HG02678 (cell line): Measurements from ENCODE around the gene SCN1B.
"Not testable (repeated sequence)": the region's sequence is repeated elsewhere in the genome, so short reads cannot be mapped to it uniquely, and the experiment has no call there.

ENCODE experiments used
- ATAC-seq: cut with Tn5 transposase; IDR thresholded peaks from one replicate; pipeline ENCODE4 v1.9.1; 2021; ENCODE audit warnings: mild to moderate bottlenecking, moderate library complexity; ENCODE audit not compliant: unreplicated experiment

Gene SCN1B

DNA sequence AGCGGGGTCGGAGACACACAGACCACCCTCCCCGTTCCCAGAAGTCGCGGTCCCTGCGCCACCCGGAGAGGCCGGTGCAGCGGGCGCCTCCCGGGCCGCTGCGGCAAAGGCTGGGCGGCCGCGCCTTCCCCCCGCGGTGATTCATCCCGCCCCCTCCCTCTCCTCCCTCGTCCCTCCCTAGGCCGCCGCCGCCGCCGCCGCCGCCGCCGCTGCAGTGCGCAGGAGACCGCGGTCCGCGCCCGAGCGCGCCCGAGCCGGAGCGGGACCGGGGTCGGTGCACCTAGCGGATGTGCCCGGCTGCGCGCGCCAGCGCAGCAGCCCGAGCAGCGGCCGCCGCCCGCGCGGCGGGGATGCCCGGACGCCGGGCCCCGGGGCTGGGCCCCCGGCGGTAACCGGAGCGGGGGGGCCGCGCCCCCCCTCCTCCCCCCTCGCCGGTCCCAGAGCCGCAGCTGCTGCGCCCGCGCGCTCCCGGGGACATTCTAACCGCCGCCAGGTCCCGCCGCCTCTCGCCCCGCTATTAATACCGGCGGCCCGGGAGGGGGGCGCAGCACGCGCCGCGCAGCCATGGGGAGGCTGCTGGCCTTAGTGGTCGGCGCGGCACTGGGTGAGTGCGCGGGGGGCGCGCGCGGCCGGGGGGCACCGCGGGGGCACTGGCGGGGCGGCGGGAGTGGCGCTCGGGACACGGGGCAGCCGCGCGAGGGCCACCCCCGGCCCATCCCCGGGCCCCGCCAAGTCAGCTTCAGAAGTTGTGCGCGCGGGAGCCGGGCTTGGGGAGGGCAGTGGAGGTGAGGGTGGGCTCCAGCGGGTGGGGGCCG is at the start of gene SCN1B:
TSS of gene SCN1B (plus strand) at position 214 of the 815 bp plus-strand sequence. CDS start at position 565, 351 bp downstream.
- ATAC-seq, result no peak

DNA sequence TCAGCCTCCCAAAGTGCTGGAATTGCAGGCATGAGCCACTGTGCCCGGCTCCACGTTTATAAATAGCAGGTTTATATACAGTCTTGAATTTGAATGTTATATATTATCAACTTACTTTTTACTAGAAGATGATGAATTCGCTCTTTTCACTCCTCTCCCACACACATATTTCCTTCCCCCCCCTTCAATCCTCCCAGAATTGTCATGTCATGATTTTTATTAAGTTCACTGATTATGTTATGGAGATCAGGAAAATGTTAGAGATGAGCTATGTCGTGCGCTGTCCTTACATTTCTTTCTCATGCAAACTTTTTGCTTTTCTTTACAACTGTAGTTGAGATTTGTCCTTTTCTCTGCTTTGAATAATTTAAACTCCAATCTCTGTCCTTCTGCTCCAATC is 48.0 kb upstream of the SCN1B start:
- no peak for ATAC-seq

DNA sequence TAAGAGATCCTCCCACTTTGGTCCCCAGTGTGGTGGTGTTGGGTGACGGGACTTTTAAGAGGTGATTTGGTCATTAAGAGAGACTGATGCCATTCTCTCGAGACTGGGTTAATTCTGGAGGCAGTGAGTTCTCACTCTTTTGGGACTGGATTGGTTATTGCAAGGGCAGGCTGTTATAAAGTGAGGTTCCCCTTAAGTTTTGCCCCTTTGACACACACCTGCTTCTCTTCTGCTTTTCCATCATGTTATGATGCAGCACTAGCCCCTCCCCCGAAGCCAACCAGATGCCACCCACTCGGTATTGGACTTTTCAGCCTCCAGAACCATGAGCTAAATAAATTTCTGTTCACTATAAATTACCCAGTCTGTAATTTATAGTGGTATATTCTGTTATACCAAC is 46.5 kb upstream of the SCN1B start:
- no peak for ATAC-seq

DNA sequence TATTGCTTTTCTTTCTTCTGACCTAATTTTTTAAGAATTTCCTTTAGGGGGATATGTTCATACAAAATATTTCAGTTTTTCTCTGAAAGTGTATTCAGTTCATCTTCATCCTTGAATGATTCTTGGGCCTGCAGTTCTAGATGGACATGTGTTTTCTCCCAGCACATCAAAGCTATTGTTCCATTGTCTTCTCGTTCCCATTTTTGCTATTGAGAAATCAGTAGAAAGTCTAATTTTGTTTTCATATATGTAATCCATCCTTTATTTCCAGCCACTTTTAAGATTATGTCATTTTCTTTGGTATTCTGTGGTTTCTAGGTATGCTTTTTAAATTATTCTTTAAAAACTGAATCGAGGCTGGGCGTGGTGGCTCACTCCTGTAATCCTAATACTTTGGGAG is 46.0 kb upstream of the SCN1B start:
- ATAC-seq, result no peak

DNA sequence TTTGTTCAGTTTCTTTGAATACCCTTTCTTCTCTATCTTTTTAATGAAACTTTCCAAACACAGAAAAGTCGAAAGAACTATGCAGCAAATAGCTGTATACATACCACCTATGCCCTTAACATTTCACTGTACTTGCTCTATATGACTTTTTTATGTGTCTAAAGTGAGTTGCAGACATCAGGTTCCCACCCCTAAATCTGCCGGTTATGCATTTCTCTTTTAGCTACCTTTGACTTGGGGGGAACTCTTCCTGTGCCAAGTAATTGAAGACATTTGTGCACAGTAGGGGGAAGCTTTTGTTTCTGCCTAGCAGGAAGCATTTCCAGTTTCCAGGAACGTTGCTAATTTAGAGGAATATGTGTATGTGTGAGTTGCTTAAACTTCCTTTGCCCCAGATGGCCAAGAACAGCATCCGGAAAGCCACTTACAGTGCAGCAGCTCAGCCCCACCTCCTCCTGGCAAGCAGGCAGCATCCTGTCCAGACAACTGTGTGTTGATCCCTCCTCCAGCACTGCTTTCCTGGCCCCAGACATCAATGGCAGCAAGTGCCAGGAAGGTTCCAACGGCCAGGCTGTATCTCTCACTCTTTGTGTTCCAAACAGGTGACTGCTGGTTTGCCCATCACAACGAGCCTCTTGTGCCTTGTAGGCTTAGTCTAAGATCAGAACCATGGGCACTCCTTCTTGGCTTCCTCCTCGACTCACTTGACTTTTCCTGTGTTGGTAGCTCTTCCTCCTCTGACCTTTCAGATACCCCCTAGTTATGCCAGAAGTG is 44.8 kb upstream of the SCN1B start:
- ATAC-seq, result no peak

DNA sequence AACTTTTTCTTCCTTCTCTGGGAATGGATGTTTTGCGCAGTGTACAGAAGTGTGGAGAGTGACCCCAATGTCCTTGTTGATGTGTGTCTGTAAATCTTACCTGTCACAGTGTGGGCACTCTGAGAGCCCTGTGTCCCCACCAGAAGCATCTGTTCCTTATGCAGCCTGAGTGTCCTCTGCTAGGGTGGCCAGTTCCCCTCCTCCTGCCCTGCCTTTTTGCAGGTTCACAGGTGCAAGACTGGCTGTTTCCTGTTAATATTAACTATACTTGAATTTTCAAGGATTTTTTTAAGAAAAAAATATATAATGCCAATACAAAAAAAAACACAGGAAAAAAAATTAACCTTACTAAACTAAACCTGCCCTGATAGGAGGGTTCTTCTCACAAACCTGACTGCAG is 42.2 kb upstream of the SCN1B start:
- ATAC-seq, result no peak

DNA sequence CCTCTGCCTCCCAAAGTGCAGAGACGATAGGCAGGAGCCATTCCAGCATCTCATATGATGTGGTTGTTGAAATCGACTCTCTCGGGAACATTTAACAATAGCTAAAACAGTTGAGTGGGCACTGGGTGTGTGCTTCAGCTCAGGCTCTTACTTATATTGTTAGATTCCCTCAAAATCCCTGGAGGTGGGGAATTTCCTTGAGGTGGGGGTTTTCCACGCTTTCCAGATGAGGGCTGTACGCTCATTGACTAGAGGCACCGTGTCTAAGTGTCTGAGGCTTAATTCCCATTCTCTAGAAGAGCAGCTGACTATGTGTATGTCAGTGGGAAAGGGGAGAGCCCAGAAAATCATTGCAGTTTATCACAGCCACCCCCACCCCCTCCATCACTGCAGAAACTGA is 41.0 kb upstream of the SCN1B start:
- no peak for ATAC-seq

DNA sequence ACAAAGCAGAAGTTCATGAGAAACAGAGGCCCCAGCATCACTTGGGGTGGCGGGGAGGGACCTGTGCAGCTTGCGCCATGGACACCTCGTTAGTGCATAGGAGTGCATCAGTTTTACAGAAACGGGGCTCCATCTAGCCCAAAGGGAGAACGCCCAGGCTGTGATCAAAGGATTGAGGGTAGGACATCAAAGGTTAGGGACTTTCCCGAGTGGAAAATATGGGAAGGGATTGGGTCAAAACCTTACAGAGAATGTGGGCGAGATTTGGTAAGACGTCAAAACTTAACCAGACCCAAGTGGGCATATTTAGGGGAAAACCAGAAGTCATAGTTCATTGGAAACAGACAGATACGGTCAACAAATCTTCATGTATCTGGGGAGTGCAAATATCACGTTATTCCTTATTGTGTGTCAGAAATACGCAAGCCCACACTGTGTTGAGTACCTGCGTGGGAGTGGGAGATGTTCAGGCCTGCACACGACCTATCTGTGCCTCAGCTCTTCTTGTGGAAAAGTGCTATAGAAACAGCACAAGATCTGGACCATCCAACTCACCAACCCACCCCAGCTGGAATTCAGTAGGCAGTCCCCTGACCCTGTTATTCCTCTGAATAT is 39.6 kb upstream of the SCN1B start:
- ATAC-seq, result no peak

DNA sequence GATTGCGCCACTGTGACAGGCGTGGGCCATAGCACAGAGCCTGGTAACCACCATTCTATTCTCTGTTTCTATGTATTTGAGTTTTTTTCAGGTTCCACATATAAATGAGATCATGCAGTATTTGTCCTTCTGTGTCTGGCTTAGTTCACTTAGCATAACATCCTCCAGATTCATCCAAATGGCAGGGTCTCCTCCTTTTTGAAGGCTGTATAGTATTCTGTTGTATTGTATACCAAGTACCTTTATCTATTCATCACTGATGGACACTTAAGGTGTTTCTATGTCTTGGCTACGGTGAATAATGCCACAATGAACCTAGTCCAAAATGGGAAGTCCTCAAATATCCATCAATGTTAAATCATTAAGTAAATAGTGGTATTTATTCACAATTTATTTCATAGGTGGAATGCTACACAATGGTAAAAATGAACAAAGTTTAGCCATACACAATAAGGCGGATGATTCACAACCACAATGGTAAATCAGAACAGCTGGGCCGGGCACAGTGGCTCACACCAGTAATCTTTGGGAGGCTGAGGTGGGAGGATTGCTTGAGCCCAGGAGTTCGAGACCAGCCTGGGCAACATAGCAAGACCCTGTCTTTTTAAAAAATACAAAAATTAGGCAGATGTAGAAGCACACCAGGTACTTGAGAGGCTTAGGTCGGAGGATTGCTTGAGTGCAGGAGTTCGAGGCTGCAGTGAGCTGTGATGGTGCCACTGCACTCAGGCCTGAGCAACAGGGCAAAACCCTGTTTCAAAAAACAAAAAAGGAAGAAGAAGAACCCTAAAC is 38.5 kb upstream of the SCN1B start:
- ATAC-seq, result no peak

DNA sequence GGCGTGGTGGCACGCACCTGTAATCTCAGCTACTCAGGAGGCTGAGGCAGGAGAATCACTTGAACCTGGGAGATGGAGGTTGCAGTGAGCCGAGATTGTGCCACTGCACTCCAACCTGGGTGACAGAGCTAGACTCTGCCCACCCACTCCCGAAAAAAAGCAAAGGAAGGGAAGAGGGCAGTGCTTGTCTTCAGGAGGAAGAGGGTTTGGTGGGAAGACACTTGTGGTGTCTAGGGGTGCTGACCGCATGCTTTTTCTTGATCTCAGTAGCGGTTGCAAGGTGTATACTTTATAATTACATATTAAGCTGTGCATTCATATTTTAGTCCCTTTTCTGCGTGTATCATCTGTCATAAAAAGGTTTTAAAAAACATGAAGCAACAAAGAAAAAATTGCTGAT is 37.7 kb upstream of the SCN1B start:
- not testable (repeated sequence) for ATAC-seq

DNA sequence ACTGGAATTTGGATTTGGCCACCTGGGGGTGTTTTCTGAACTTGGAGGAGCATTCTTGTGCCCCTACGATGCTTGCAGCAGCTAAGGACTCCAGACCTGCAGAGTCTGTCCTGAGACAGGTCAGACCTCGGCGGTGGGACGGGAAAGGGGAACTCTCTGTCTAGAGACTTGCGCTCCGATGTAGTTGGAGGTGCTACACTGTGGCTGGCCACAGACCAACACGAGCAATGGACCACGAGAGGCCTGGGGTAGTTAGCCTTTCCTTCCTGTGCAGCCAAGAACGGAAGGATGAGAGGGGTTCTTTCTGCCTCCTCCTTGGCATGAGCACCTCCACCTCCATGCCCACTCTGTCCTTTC is 36.0 kb upstream of the SCN1B start:
- ATAC-seq, result no peak

DNA sequence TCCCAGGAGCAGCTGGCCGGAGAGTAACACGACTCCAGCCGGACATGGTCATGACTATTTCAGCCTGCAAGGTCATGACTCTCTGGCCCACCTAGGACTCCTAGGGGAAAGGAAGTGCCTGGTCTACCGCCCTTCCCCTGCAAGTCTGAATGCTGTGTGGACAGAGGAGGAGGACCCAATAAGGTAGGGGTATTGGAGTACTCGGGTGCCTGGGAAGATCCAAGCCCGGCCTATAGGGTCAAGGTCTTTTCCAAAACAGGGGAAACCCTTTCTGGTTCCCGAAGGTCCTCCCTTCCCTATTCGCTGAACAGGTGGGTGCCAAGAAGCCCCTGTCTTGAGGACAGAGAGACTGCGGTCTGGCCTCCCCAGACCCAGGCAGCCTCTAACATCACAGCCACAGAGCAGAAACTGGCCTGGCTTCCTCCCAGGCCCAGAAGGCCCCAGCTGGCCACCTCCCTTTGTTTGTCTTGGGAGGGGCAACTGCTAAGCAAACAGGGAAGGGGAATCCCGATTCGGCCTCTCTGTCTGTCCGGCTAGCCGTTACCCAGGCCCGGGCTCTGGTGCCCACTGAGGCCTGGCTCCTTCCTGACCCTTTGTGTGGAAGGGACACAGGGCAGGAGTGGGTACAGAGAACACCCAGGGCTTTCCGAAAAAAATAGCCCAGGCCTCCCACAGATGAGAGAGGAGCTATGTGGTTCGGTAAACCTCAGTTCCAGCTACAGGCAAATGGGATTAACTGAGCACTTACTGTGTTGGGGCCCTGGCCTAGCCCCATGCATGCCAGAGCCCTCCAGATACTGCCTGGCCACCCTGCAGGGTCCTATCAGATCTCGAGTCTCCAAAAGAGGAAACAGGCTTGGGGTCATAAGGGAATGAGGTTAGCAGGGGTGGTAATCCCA is 35.4 kb upstream of the SCN1B start:
- ATAC-seq, result no peak

DNA sequence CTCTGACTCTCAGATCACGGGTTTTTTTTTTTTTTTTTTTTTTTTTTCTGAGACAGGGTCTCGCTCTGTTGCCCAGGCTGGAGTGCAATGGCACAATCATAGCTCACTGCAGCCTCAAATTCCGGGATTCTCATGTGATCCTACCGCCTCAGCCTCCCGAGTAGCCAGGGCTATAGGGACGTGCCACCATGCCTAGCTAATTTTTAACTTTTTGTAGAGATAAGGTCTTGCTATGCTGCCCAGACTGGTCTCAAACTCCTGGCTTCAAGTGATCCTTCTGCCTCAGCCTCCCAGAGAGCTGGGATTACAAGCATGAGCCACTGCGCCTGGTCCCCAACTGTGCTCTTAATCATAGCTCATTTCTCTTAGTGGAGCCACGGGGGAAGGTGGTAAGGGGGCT is 34.7 kb upstream of the SCN1B start:
- no peak for ATAC-seq

DNA sequence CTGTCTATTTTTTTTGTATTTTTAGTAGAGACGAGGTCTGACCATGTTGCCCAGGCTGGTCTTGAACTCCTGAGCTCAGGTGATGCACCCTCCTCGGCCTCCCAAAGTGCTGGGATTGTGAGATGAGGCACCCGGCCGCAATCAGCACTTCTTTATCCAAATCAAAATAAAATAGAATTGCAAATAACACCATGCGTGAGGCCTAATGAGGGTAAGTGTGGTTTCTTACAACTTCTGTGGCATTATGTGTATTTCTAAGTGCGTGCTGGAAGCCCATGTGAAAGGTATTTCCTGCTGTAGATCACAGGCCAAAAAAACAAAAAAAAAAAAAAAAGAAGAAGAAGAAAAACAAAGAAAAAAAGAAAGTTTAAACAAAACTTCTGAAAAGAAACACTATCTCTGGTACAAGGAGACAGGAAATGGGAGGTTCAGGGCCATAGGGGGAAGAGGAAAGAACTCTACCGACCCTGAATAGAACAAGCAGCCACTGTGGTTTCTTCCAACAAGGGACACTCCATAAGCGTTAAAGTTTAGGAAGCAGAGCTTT is 33.1 kb upstream of the SCN1B start:
- ATAC-seq, result no peak

DNA sequence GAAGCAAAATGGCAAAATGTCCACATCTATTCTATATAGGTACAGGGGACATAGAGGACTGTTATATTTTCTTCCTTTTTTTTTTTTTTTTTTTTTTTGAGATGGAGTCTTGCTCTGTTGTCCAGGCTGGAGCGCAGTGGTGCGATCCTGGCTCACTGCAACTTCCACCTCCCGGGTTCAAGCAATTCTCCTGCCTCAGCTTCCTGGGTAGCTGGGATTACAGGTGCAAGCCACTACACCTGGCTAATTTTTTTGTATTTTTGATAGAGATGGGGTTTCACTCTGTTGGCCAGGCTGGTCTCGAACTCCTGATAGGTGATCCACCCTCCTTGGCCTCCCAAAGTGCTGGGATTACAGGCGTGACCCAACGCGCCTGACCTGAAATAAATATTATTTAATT is 32.0 kb upstream of the SCN1B start:
- ATAC-seq, result not testable (repeated sequence)

DNA sequence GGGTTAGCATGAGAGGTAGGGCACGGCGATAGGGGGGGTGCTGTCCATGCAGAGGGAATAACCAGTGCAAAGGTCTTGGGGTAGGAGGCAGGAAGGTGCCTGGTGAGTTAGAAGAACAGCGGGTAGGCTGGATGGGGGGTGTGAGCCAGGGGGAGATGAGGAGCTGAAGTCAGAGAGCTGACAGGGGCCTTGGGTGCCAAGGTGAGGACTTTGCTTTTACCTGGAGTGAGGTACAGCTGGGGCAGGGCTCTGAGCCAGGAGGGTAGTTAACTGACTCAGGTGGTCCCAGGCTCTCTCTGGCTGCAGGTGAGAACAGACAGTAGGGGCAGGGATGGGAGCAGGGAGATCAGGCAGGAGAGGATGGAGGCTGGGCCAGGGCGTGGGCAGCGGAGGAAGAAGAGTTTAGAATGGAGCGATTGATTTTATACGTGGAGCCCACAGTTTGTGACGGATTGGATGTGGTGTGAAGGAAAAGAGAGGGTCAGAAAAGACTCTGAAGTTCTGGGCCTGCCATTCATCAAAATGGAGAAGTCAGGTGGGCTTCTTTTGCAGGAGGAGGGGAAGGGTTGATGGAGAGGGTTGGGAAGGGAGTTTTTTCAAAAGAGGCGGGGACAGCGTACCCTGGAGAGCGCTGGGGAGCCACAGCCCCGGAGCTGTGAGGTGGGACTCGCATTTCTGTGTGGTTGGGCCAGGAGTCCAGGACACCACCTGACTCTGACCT is 31.3 kb upstream of the SCN1B start:
- ATAC-seq, result no peak

DNA sequence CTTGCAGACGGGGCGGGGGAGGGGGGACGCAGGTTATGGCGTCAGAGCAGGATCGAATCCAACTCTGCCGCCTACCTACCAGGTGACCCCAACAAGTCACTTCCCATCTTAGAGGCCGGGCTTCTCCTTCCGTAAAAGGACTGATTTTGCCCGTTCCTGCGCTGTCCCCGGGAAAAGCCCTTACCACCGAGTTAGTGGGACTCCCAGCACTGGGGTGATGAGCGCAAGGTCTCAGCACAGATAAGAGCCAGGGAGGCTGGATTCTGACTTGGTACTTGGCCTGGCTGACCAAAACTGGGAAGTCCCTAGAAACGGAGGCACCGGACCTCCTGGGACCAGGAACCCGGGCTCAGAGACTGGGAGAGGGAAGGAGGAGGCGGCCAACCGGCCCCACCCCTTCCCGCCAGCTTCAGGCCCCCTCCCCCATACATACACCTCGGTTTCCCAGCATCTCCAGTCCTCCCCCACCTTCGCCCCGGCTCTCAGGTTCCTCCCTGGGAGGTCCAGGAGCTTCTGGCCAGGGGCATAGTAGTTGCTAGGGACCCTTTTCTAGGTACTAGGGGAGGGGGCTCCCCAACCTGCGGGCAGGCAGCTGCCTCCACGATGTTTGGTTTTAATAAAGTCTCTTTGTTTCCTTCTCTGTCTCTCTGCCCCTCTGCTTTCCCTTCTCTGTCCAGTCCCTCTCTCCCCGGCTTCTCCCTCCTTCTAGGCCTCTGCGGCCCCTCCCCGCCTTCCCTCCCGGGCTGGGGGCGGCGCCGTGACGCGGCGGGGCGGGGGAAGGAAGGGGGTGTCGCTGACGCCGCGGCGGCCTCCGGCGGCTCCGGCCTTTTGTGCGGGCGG is 30.6 kb upstream of the SCN1B start, which contains the start of gene GRAMD1A:
TSS of gene GRAMD1A (plus strand) at position 826 of the 840 bp plus-strand sequence. CDS start 156 bp downstream, outside the sequence.
- ATAC-seq, result peak; percentile 54

DNA sequence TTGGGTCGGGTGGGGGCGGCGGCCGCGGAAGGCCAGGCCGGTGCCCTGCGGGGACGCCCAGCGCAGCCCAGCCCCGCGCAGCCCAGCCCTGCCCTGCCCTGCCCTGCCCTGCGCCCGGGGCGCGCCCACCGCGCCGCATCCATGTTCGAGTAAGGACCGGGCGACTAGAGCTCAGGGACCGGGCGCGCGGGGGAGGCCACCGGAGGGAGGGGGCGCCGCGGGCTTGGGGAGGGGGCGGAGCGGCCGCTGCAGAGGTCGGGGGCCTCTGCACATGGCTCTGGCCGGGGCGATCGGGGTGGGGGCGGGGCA is 30.0 kb upstream of the SCN1B start:
- ATAC-seq, result no peak
